GM18858 (cell line): ENCODE data around the gene MCF2L2.
"Not testable (repeated sequence)": the region's sequence is repeated elsewhere in the genome, so short reads cannot be mapped to it uniquely, and the experiment has no call there.

Experiments used
- ATAC-seq: cut with Tn5 transposase; IDR thresholded peaks from one replicate; pipeline ENCODE4 v1.9.1; 2021; ENCODE audit not compliant: unreplicated experiment

The MCF2L2 gene

GRCh38 chr3:183372911-183373310 is 55.5 kb downstream of the MCF2L2 start:
- no peak for ATAC-seq

- ATAC-seq: not testable (repeated sequence)
Measured at GRCh38 chr3:183371600-183371968, 56.8 kb downstream of the MCF2L2 start.

GRCh38 chr3:183370391-183370790 is 58.0 kb downstream of the MCF2L2 start:
- no peak for ATAC-seq

- ATAC-seq: no peak
Measured at GRCh38 chr3:183369627-183370026, 58.8 kb downstream of the MCF2L2 start.

- ATAC-seq: no peak
Measured at GRCh38 chr3:183369117-183369516, 59.3 kb downstream of the MCF2L2 start.

GRCh38 chr3:183360971-183361624 is 67.3 kb downstream of the MCF2L2 start:
- ATAC-seq: no peak

GRCh38 chr3:183359036-183359435 is 69.4 kb downstream of the MCF2L2 start:
- no peak for ATAC-seq

GRCh38 chr3:183357564-183358079 is 70.8 kb downstream of the MCF2L2 start:
- no peak for ATAC-seq

GRCh38 chr3:183356920-183357319 is 71.5 kb downstream of the MCF2L2 start:
- no peak for ATAC-seq

- ATAC-seq: no peak
Measured at GRCh38 chr3:183354874-183355273, 73.5 kb downstream of the MCF2L2 start.

GRCh38 chr3:183354325-183354831 is 74.0 kb downstream of the MCF2L2 start:
- no peak for ATAC-seq

- ATAC-seq: no peak
Measured at GRCh38 chr3:183353421-183353820, 75.0 kb downstream of the MCF2L2 start.

GRCh38 chr3:183350164-183350563 is 78.3 kb downstream of the MCF2L2 start:
- ATAC-seq: no peak

GRCh38 chr3:183349421-183350157 is 78.8 kb downstream of the MCF2L2 start:
- ATAC-seq: no peak

- ATAC-seq: no peak
Measured at GRCh38 chr3:183342824-183343223, 85.6 kb downstream of the MCF2L2 start.

GRCh38 chr3:183341545-183342288 is 86.7 kb downstream of the MCF2L2 start:
- no peak for ATAC-seq

- ATAC-seq: no peak
Measured at GRCh38 chr3:183340222-183340621, 88.2 kb downstream of the MCF2L2 start.

- ATAC-seq: no peak
Measured at GRCh38 chr3:183339461-183340086, 88.8 kb downstream of the MCF2L2 start.

GRCh38 chr3:183338520-183338919 is 89.9 kb downstream of the MCF2L2 start:
- no peak for ATAC-seq

- ATAC-seq: no peak
Measured at GRCh38 chr3:183332487-183332886, 95.9 kb downstream of the MCF2L2 start.

- ATAC-seq: no peak
Measured at GRCh38 chr3:183331498-183331897, 96.9 kb downstream of the MCF2L2 start.
